ENCODE results near the gene TNNI3.

Gene TNNI3

DNA sequence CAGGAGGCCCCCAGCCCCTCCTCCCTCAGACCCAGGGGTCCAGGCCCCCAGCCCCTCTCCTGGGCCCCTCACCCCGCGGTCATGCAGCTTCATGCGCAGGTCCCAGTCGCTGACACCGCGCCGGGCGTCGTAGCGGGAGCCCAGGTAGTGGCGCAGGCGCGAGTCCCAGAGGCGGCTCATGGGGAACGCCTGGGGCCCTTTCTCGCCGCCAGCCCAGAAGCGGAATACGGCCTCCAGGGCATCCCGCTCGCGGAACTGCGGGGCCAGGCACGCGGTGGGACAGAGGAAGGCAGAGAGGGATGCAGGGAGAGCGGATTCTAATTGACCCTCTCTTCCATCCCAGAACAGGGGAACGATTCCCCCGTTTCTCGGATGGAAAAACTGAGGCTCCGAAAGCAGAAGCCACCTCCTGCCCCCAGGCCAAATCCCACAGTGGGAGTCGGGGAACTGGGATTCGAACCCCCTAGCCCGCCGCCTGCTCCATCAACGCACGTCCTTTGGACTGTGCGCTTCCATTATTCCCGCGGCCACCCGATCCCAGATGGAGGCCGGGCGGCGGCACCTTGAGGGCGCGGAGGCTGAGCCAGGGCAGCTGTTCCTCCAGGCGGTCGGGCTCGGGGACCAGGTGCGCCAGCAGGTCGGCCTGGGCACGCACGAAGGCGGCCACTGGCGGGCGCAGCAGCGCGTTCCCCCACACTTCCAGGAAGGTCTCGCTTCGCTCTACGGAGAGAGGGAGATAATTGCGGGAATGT is 4.2 kb upstream of the TNNI3 start:
- no peak overlapping the region for H3K9ac ChIP-seq (ENCODE audit: low read length)
- H3F3A ChIP-seq (ENCODE audit: insufficient read depth, low read length) = no peaks in the 10 kb centered on the region
- H3K27me3 ChIP-seq (replicated peaks; ENCODE audit: insufficient read depth, low read length) = peaks cover 72% of the 10 kb centered on the region
- no peak overlapping the region for H3K27ac ChIP-seq (ENCODE audit: low read length)
- H3K9me2 ChIP-seq (replicated peaks; ENCODE audit: insufficient read depth, low read length) = no peaks in the 10 kb centered on the region
- H2AFZ ChIP-seq (ENCODE audit: low read length) = no peak overlapping the region
- TF ChIP-seq EZH2 (optimal IDR thresholded peaks at IDR 0.05; ENCODE audit: low read depth, low read length) (no peak), EZH2phosphoT487 (IDR thresholded peaks at IDR 0.05; ENCODE audit: low read length) (no peak)
- TF ChIP-seq, protein P1, sequence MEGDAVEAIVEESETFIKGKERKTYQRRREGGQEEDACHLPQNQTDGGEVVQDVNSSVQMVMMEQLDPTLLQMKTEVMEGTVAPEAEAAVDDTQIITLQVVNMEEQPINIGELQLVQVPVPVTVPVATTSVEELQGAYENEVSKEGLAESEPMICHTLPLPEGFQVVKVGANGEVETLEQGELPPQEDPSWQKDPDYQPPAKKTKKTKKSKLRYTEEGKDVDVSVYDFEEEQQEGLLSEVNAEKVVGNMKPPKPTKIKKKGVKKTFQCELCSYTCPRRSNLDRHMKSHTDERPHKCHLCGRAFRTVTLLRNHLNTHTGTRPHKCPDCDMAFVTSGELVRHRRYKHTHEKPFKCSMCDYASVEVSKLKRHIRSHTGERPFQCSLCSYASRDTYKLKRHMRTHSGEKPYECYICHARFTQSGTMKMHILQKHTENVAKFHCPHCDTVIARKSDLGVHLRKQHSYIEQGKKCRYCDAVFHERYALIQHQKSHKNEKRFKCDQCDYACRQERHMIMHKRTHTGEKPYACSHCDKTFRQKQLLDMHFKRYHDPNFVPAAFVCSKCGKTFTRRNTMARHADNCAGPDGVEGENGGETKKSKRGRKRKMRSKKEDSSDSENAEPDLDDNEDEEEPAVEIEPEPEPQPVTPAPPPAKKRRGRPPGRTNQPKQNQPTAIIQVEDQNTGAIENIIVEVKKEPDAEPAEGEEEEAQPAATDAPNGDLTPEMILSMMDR (IDR thresholded peaks at IDR 0.05; ENCODE audit: low read length) = no peak
- H3K36me3 ChIP-seq (replicated peaks; ENCODE audit: insufficient read depth, low read length) = no peaks in the 10 kb centered on the region
- no peaks in the 10 kb centered on the region for H4K20me1 ChIP-seq (ENCODE audit: insufficient read depth, low read length)
- H3K4me3 ChIP-seq (ENCODE audit: low read length) = no peak overlapping the region
- no peaks in the 10 kb centered on the region for H3K79me2 ChIP-seq (ENCODE audit: low read length)
- no peak for DNase-seq
- no peak overlapping the region for H3K4me2 ChIP-seq (ENCODE audit: low read depth, low read length)
- no peaks in the 10 kb centered on the region for H3K9me3 ChIP-seq (replicated peaks; ENCODE audit: insufficient read depth, low read length)
- no peaks in the 10 kb centered on the region; the same call in 1 of the 2 replicates for H3K4me1 ChIP-seq (ENCODE audit: low read length)

DNA sequence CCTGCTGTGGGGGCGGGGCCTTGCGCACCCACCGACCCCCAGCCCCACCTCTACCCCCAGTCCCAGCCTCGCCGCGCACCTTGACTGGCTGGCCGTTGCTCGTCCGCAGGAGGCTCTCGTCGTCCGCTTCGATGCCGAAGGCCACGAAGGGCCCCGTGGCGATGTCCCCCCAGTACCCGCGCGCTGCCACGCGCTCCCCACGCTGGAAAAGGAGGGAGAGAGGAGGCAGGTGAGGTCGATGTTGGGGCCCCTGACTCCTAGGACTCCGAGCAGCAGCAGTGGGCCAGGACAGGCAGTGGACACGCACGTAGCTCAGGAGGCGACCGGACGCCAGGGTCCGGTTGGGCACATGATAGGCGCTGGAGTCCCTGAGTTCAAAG is 3.4 kb upstream of the TNNI3 start:
- Histone ChIP-seq H3K9me3 (replicated peaks; ENCODE audit: insufficient read depth, low read length) (no peaks in the 10 kb centered on the region), H3K27me3 (replicated peaks; ENCODE audit: insufficient read depth, low read length) (peaks cover 68% of the 10 kb centered on the region), H3K9me2 (replicated peaks; ENCODE audit: insufficient read depth, low read length) (no peaks in the 10 kb centered on the region), H3F3A (ENCODE audit: insufficient read depth, low read length) (no peaks in the 10 kb centered on the region), H3K4me3 (ENCODE audit: low read length) (no peak overlapping the region), H3K36me3 (replicated peaks; ENCODE audit: insufficient read depth, low read length) (no peaks in the 10 kb centered on the region), H2AFZ (ENCODE audit: low read length) (no peak overlapping the region), H3K4me2 (ENCODE audit: low read depth, low read length) (no peak overlapping the region), H3K27ac (ENCODE audit: low read length) (no peak overlapping the region), H4K20me1 (ENCODE audit: insufficient read depth, low read length) (no peaks in the 10 kb centered on the region), H3K4me1 (ENCODE audit: low read length) (no peaks in the 10 kb centered on the region), H3K9ac (ENCODE audit: low read length) (no peak overlapping the region), H3K79me2 (ENCODE audit: low read length) (no peaks in the 10 kb centered on the region)
- TF ChIP-seq, protein P1 (IDR thresholded peaks at IDR 0.05; ENCODE audit: low read length) = no peak
- TF ChIP-seq EZH2 (optimal IDR thresholded peaks at IDR 0.05; ENCODE audit: low read depth, low read length) (no peak), EZH2phosphoT487 (IDR thresholded peaks at IDR 0.05; ENCODE audit: low read length) (no peak)
- no peak for DNase-seq

DNA sequence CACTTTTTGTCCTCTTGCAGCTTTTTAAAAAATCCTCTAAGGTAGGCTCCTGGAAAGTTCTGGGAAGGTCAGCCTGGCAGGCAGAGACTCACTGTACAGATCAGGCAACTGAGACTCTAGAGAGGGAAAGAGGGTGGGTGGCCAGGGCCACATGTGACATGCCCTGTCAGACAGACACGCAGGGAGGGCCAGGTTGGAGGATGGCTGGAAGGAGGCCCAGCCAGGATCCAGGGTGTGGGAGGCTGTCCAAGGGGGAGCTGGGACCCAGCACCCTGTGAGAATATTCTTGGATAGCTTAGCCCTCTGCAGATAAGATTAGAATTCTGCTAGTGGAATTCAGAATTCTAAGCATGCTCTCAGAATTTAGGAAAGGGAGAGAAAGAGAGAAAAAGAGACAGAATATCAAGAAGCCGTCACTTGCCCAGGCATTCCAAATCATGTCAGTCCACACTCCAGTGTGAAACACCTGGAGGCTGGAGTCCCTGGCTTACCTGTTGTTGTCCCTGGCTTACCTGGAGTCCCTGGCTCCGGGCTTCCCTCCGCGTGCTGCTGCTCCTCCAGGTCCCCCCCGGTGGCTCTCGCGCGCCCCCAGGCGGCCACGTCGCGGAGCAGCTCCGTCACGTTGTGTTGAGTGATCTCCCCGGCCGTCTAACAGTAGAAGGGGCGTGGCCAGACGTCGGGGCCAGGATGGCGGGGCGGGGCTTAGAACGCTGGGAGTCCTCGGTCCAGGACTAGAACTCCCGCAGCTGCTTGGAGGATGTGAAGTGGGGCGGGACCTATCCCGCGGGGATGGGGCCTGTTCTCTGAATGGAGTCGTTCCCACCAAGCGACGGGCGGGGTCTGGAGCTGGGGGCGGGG is 2.8 kb upstream of the TNNI3 start:
- Histone ChIP-seq H3K4me3 (ENCODE audit: low read length) (no peak overlapping the region), H3K27me3 (replicated peaks; ENCODE audit: insufficient read depth, low read length) (peaks cover 62% of the 10 kb centered on the region), H3K79me2 (ENCODE audit: low read length) (no peaks in the 10 kb centered on the region), H3K4me1 (ENCODE audit: low read length) (no peaks in the 10 kb centered on the region), H3K9ac (ENCODE audit: low read length) (no peak overlapping the region), H3F3A (ENCODE audit: insufficient read depth, low read length) (no peaks in the 10 kb centered on the region), H4K20me1 (ENCODE audit: insufficient read depth, low read length) (no peaks in the 10 kb centered on the region), H3K9me2 (replicated peaks; ENCODE audit: insufficient read depth, low read length) (no peaks in the 10 kb centered on the region), H3K4me2 (ENCODE audit: low read depth, low read length) (no peak overlapping the region), H2AFZ (ENCODE audit: low read length) (no peak overlapping the region), H3K9me3 (replicated peaks; ENCODE audit: insufficient read depth, low read length) (no peaks in the 10 kb centered on the region), H3K27ac (ENCODE audit: low read length) (no peak overlapping the region), H3K36me3 (replicated peaks; ENCODE audit: insufficient read depth, low read length) (no peaks in the 10 kb centered on the region)
- TF ChIP-seq, protein P1 (IDR thresholded peaks at IDR 0.05; ENCODE audit: low read length) = peak; percentile 94
- TF ChIP-seq EZH2phosphoT487 (IDR thresholded peaks at IDR 0.05; ENCODE audit: low read length) = no peak
- DNase-seq = peak; percentile 85
